Brain microvascular endothelial cell (primary cell): ENCODE results near the gene LRRC8E.

Source experiments
- DNase-seq: peaks from one replicate; pipeline ENCODE4 v3.0.0-alpha.2; 2020
- H3K27ac ChIP-seq: fragments of 250-450 bp; sonication (Bioruptor Pico); 2 replicates; pipeline ENCODE4 v1.5.1; 2020; ENCODE audit warnings: mild to moderate bottlenecking, moderate library complexity
- H3K27me3 ChIP-seq: fragments of 250-450 bp; sonication (Bioruptor Pico); replicated peaks from 2 replicates; pipeline ENCODE4 v1.5.1; 2020; ENCODE audit warnings: mild to moderate bottlenecking
- H3K36me3 ChIP-seq: fragments of 250-450 bp; sonication (Bioruptor Pico); replicated peaks from 2 replicates; pipeline ENCODE4 v1.5.1; 2020; ENCODE audit warnings: mild to moderate bottlenecking
- H3K4me3 ChIP-seq: 2 replicates; pipeline ENCODE4 v1.5.1; 2011; ENCODE audit warnings: low read depth, mild to moderate bottlenecking, control low read depth, low read length, moderate library complexity
- in situ Hi-C: cut with HindIII; loops from 2 replicates; pipeline ENCODE4 v1.10.0; 2017; ENCODE audit warnings: low sequenced_read_pairs, low pct_ligation_motif_present
- TF ChIP-seq, protein P1 (sequence below): IDR thresholded peaks from 2 replicates; pipeline ENCODE4 v1.5.1; 2011; ENCODE audit warnings: low read depth, mild to moderate bottlenecking, moderate library complexity, low read length, control low read depth, inconsistent platforms; ENCODE audit errors: missing control alignments

Gene LRRC8E

DNA sequence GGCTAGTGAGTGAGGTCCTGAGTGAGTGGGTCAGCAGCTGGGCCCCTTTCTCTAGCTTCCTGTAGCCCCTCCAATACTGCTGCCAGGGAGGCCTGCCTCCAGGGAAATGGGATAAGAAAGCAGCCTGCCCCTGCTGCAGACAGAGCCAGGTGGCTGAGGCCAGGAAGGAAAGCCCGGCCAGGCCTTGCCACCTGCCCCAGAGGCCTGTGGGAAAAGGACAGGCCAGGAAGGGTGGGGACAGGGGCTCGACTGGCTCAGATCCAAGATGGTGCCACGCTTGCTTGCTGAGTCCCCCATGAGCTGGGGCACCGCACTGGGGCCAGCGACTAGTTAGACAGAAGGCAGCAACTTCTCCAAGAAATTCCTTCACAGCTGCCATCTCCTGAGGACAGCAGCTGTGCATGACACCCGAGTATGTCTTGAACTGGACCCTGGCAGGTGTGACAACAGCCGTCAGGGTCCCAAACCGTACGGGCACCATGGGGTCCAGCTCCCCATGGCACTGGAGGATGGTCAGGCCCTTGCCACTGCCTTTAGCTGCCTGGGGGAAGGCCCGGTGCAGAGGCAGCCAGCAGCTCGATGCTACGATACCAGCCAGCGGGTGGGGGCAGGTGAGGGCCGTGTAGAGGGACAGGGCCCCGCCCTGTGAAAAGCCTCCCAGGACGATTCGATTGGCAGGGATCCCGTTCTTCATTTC, 9.1 kb upstream of the LRRC8E start:
- TF ChIP-seq, protein P1, sequence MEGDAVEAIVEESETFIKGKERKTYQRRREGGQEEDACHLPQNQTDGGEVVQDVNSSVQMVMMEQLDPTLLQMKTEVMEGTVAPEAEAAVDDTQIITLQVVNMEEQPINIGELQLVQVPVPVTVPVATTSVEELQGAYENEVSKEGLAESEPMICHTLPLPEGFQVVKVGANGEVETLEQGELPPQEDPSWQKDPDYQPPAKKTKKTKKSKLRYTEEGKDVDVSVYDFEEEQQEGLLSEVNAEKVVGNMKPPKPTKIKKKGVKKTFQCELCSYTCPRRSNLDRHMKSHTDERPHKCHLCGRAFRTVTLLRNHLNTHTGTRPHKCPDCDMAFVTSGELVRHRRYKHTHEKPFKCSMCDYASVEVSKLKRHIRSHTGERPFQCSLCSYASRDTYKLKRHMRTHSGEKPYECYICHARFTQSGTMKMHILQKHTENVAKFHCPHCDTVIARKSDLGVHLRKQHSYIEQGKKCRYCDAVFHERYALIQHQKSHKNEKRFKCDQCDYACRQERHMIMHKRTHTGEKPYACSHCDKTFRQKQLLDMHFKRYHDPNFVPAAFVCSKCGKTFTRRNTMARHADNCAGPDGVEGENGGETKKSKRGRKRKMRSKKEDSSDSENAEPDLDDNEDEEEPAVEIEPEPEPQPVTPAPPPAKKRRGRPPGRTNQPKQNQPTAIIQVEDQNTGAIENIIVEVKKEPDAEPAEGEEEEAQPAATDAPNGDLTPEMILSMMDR = no peak
- no peak for DNase-seq
- Histone ChIP-seq H3K4me3 (no peak overlapping the region), H3K27ac (no peak overlapping the region), H3K36me3 (no peaks in the 10 kb centered on the region), H3K27me3 (peaks cover 5% of the 10 kb centered on the region)
- in situ Hi-C loops = no loop called here

DNA sequence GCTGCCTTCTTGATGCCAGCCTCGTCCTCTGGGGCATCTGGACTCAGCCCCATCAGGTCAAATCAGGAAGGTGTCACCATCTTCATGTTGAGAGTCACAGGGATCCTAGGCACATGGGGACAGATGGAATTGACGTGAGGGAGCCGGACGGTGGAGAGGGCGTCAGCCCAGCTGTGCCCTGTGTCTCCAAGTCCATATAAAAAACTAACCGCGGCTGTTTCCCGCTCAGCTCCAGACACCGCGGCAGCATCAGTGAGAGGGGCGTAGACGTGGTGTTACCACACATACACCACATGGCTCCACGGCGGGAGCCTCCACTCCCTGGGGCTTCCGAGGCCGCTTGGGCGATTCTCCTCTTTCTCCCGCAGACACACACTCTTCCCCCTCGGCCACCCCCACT, 8.5 kb upstream of the LRRC8E start:
- in situ Hi-C loops = no loop called here

DNA sequence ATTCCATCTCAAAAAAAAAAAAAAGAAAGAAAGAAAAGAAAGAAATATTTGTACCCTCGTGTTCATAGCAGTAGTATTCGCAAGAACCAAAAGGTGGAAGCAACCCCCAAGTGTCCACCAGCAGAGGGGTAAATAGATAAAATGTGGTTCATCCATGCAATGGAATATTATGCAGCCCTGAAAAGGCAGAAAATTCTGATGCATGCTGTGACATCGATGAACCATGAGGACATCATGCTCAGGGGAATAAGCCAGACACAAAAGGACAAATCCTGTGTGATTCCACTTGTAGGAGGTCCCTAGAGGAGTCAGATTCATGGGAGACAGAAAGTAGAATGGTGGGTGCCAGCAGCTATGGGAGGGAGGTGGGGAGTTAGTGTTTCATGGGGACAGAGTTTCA, 6.4 kb upstream of the LRRC8E start:
- Histone ChIP-seq H3K27ac (no peak overlapping the region), H3K27me3 (no peaks in the 10 kb centered on the region), H3K36me3 (no peaks in the 10 kb centered on the region), H3K4me3 (no peak overlapping the region)
- in situ Hi-C loops = no loop called here
- no peak for DNase-seq
- TF ChIP-seq, protein P1 = no peak

More for the DNA sequence above, 8.5 kb upstream of the LRRC8E start:
- Histone ChIP-seq H3K4me3 (no peak overlapping the region), H3K36me3 (no peaks in the 10 kb centered on the region), H3K27ac (no peak overlapping the region), H3K27me3 (no peaks in the 10 kb centered on the region)
- DNase-seq = no peak
- TF ChIP-seq, protein P1 = no peak

DNA sequence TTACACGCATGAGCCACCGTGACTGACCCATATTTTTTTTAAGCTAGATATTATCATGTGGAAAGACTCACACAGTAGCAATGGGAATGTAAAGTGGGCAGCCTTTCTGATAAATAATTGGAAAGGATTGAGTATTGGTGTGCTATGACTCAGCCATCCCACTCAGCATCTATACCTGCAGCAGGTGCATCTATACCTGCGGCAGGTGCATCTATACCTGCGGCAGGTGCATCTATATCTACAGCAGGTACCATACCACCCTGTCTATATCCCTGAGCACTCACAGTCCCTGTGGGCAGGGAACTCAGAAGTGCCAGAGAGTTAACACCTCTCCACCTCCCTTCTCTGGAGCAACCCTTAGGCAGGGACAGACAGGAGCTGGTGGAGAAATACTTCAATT, 5.2 kb upstream of the LRRC8E start:
- in situ Hi-C loops = no loop called here
- TF ChIP-seq, protein P1 = no peak
- Histone ChIP-seq H3K27me3 (no peaks in the 10 kb centered on the region), H3K27ac (no peak overlapping the region), H3K36me3 (no peaks in the 10 kb centered on the region), H3K4me3 (no peak overlapping the region)
- no peak for DNase-seq

DNA sequence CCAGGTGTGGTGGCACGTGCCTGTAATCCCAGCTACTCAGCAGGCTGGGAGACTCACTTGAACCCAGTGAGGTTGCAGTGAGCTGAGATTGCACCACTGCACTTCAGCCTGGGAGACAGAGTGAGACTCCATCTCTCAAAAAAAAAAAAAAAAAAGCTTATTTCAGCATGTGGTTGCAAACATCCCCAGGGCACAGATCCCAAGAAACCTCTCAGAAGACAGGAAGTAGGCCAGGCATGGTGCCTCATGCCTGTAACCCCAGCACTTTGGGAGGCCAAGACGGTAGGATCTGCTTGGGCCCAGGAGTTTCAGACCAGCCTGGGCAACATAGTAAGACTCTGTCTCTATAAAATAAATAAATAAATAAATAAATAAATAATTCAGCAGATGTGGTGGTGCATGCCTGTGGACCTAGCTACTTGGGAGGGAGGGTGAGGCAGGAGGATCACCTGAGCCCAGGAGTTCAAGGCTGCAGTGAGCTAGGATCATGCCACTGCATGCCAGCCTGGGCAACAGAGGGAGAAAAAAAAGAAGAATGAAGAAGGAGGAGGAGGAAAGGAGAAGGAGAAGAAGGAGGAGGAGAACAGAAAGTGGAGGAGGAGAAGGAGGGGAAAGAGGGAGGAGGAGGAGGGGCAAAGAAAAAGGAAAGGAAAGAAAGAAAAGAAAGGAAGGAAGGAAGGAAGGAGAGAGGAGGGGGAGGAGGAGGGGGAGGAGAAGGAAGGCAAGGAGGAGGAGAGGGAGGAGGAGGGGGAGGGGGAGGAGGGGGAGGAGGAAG, 4.3 kb upstream of the LRRC8E start:
- DNase-seq = no peak

More for the DNA sequence above, 4.3 kb upstream of the LRRC8E start:
- Histone ChIP-seq H3K36me3 (no peaks in the 10 kb centered on the region), H3K4me3 (no peak overlapping the region), H3K27me3 (no peaks in the 10 kb centered on the region), H3K27ac (no peak overlapping the region)
- TF ChIP-seq, protein P1 = no peak
- in situ Hi-C loops = no loop called here
